ENCODE results near the gene L3HYPDH. TPM values are rescaled to one million over a fixed set of nuclear protein-coding genes. Genes with fewer than 3 reads are reported as not detected.
A peak's percentile ranks its signal among the peaks of the same experiment; 100 is the strongest.

L3HYPDH gene
- total RNA-seq = 10 to 100 TPM; 15.6 to 17.4 TPM

GRCh38 chr14:59483819-59484638 is at the start of gene L3HYPDH, which contains the start of gene JKAMP:
TSS of gene L3HYPDH (minus strand) at chr14:59484408. CDS start at chr14:59484316, 92 bp downstream.
TSS of gene JKAMP (plus strand) at chr14:59484517. CDS start at chr14:59484590, 73 bp downstream.
- POLR2A ChIA-PET = interaction anchor here (0.6 to 2.6 kb wide), 16 partner anchors 10 to 1186 kb away, joined by 3 to 19 read pairs (median 5); partner anchors contain the start of genes ARID4A, DAAM1, GPR135 and KIAA0586
- peaks cover 67% of the 10 kb centered on the region for H3K4me1 Mint-ChIP-seq
- no peaks in the 10 kb centered on the region for H3K9me3 Mint-ChIP-seq
- DNase-seq = peak; percentile 97
- peaks cover 13% of the 10 kb centered on the region for H3K36me3 Mint-ChIP-seq (ENCODE audit: low read depth)
- H3K27me3 Mint-ChIP-seq = no peaks in the 10 kb centered on the region
- H3K27ac Mint-ChIP-seq = peak within 1 kb of the TSS; percentile 88
- peak within 1 kb of the TSS; percentile 94 for H3K4me3 Mint-ChIP-seq
- CTCF ChIA-PET = interaction anchor here (0.9 to 1.7 kb wide), 7 partner anchors 8 to 92 kb away, joined by 3 to 9 read pairs (median 5); no protein-coding TSS in a partner anchor

GRCh38 chr14:59532419-59532818 is 48.2 kb upstream of the L3HYPDH start:
- Mint-ChIP-seq H3K27ac (no peak overlapping the region), H3K4me1 (no peaks in the 10 kb centered on the region), H3K9me3 (no peaks in the 10 kb centered on the region), H3K36me3 (ENCODE audit: low read depth) (no peaks in the 10 kb centered on the region), H3K4me3 (no peak overlapping the region), H3K27me3 (peaks cover 12% of the 10 kb centered on the region)
- ChIA-PET CTCF (no interaction called here), POLR2A (no interaction called here)
- no peak for DNase-seq

- Mint-ChIP-seq H3K9me3 (no peaks in the 10 kb centered on the region), H3K27ac (no peak overlapping the region)
- CTCF ChIA-PET = no interaction called here
These were observed 46.1 kb upstream of the L3HYPDH start for GRCh38 chr14:59530349-59530748.

GRCh38 chr14:59529189-59529588 is 45.0 kb upstream of the L3HYPDH start:
- no peak overlapping the region for H3K4me3 Mint-ChIP-seq
- H3K4me1 Mint-ChIP-seq = no peaks in the 10 kb centered on the region
- POLR2A ChIA-PET = no interaction called here
- CTCF ChIA-PET = no interaction called here
- H3K36me3 Mint-ChIP-seq (ENCODE audit: low read depth) = no peaks in the 10 kb centered on the region
- no peak for DNase-seq
- peaks cover 15% of the 10 kb centered on the region for H3K27me3 Mint-ChIP-seq
- H3K27ac Mint-ChIP-seq = no peak overlapping the region
- no peaks in the 10 kb centered on the region for H3K9me3 Mint-ChIP-seq

More at GRCh38 chr14:59530349-59530748, 46.1 kb upstream of the L3HYPDH start:
- DNase-seq = no peak
- no peak overlapping the region for H3K4me3 Mint-ChIP-seq
- POLR2A ChIA-PET = no interaction called here
- H3K36me3 Mint-ChIP-seq (ENCODE audit: low read depth) = no peaks in the 10 kb centered on the region
- peaks cover 14% of the 10 kb centered on the region for H3K27me3 Mint-ChIP-seq
- no peaks in the 10 kb centered on the region for H3K4me1 Mint-ChIP-seq

GRCh38 chr14:59520224-59520623 is 36.0 kb upstream of the L3HYPDH start:
- POLR2A ChIA-PET = no interaction called here
- H3K9me3 Mint-ChIP-seq = no peaks in the 10 kb centered on the region
- DNase-seq = no peak
- CTCF ChIA-PET = no interaction called here
- no peaks in the 10 kb centered on the region for H3K4me1 Mint-ChIP-seq
- H3K27ac Mint-ChIP-seq = no peak overlapping the region
- H3K36me3 Mint-ChIP-seq (ENCODE audit: low read depth) = no peaks in the 10 kb centered on the region
- peaks cover 10% of the 10 kb centered on the region for H3K27me3 Mint-ChIP-seq
- no peak overlapping the region for H3K4me3 Mint-ChIP-seq

- DNase-seq = no peak
- no peaks in the 10 kb centered on the region for H3K36me3 Mint-ChIP-seq (ENCODE audit: low read depth)
- peaks cover 13% of the 10 kb centered on the region for H3K27me3 Mint-ChIP-seq
- H3K9me3 Mint-ChIP-seq = no peaks in the 10 kb centered on the region
- H3K4me3 Mint-ChIP-seq = no peak overlapping the region
- H3K4me1 Mint-ChIP-seq = no peaks in the 10 kb centered on the region
- no peak overlapping the region for H3K27ac Mint-ChIP-seq
- ChIA-PET POLR2A (no interaction called here), CTCF (interaction anchor here (0.6 to 1.6 kb wide), 3 partner anchors 14 to 755 kb away, joined by 3 to 4 read pairs (median 3); no protein-coding TSS in a partner anchor)
These were observed 27.8 kb upstream of the L3HYPDH start for GRCh38 chr14:59511916-59512575.

GRCh38 chr14:59510966-59511365 is 26.8 kb upstream of the L3HYPDH start:
- H3K27ac Mint-ChIP-seq = no peak overlapping the region
- ChIA-PET POLR2A (no interaction called here), CTCF (no interaction called here)
- no peaks in the 10 kb centered on the region for H3K4me1 Mint-ChIP-seq
- H3K27me3 Mint-ChIP-seq = peaks cover 9% of the 10 kb centered on the region
- H3K9me3 Mint-ChIP-seq = no peaks in the 10 kb centered on the region
- H3K36me3 Mint-ChIP-seq (ENCODE audit: low read depth) = no peaks in the 10 kb centered on the region
- no peak overlapping the region for H3K4me3 Mint-ChIP-seq
- DNase-seq = no peak

- Mint-ChIP-seq H3K36me3 (ENCODE audit: low read depth) (no peaks in the 10 kb centered on the region), H3K9me3 (no peaks in the 10 kb centered on the region), H3K27ac (no peak overlapping the region), H3K4me1 (no peaks in the 10 kb centered on the region), H3K4me3 (no peak overlapping the region), H3K27me3 (peaks cover 5% of the 10 kb centered on the region)
- CTCF ChIA-PET = interaction anchor here (1.5 kb wide), 1 partner anchor 380 kb away, joined by 3 read pairs; no protein-coding TSS in a partner anchor
- POLR2A ChIA-PET = no interaction called here
- no peak for DNase-seq
These were observed 25.8 kb upstream of the L3HYPDH start for GRCh38 chr14:59510001-59510400.

- H3K36me3 Mint-ChIP-seq (ENCODE audit: low read depth) = no peaks in the 10 kb centered on the region
- POLR2A ChIA-PET = no interaction called here
- peaks cover 7% of the 10 kb centered on the region for H3K4me1 Mint-ChIP-seq
- no peak for DNase-seq
- no peak overlapping the region for H3K4me3 Mint-ChIP-seq
- peaks cover 5% of the 10 kb centered on the region for H3K27me3 Mint-ChIP-seq
- CTCF ChIA-PET = interaction anchor here (1.5 kb wide), 1 partner anchor 379 kb away, joined by 3 read pairs; no protein-coding TSS in a partner anchor
- H3K27ac Mint-ChIP-seq = no peak overlapping the region
- no peaks in the 10 kb centered on the region for H3K9me3 Mint-ChIP-seq
These were observed 24.9 kb upstream of the L3HYPDH start for GRCh38 chr14:59509101-59509500.

GRCh38 chr14:59507752-59508103 is 23.5 kb upstream of the L3HYPDH start:
- CTCF ChIA-PET = interaction anchor here (0.9 to 1.8 kb wide), 5 partner anchors 11 to 457 kb away, joined by 3 to 17 read pairs (median 3); partner anchors contain the start of genes CCDC175, JKAMP and L3HYPDH
- H3K4me1 Mint-ChIP-seq = peaks cover 7% of the 10 kb centered on the region
- no peak overlapping the region for H3K27ac Mint-ChIP-seq
- POLR2A ChIA-PET = interaction anchor here (0.6 kb wide), 1 partner anchor 23 kb away, joined by 3 read pairs; the partner anchor contains the start of genes JKAMP and L3HYPDH
- H3K36me3 Mint-ChIP-seq (ENCODE audit: low read depth) = no peaks in the 10 kb centered on the region
- DNase-seq = no peak
- no peak overlapping the region for H3K4me3 Mint-ChIP-seq
- H3K27me3 Mint-ChIP-seq = peaks cover 5% of the 10 kb centered on the region
- H3K9me3 Mint-ChIP-seq = no peaks in the 10 kb centered on the region

- peaks cover 7% of the 10 kb centered on the region for H3K4me1 Mint-ChIP-seq
- POLR2A ChIA-PET = interaction anchor here (0.6 kb wide), 1 partner anchor 23 kb away, joined by 3 read pairs; the partner anchor contains the start of genes JKAMP and L3HYPDH
- CTCF ChIA-PET = interaction anchor here (0.9 to 1.8 kb wide), 6 partner anchors 10 to 458 kb away, joined by 3 to 17 read pairs (median 4); partner anchors contain the start of genes CCDC175, JKAMP and L3HYPDH
- H3K4me3 Mint-ChIP-seq = no peak overlapping the region
- no peak overlapping the region for H3K27ac Mint-ChIP-seq
- peak; percentile 59 for DNase-seq
- no peaks in the 10 kb centered on the region for H3K9me3 Mint-ChIP-seq
- H3K27me3 Mint-ChIP-seq = peaks cover 5% of the 10 kb centered on the region
- H3K36me3 Mint-ChIP-seq (ENCODE audit: low read depth) = peaks cover 2% of the 10 kb centered on the region
These were observed 23.0 kb upstream of the L3HYPDH start for GRCh38 chr14:59507063-59507751.

- H3K27me3 Mint-ChIP-seq = no peaks in the 10 kb centered on the region
- peaks cover 14% of the 10 kb centered on the region for H3K36me3 Mint-ChIP-seq (ENCODE audit: low read depth)
These were observed 19.0 kb upstream of the L3HYPDH start for GRCh38 chr14:59503256-59503655.

More at GRCh38 chr14:59503256-59503655, 19.0 kb upstream of the L3HYPDH start:
- peaks cover 7% of the 10 kb centered on the region for H3K4me1 Mint-ChIP-seq
- no peak for DNase-seq
- H3K9me3 Mint-ChIP-seq = no peaks in the 10 kb centered on the region
- POLR2A ChIA-PET = no interaction called here
- CTCF ChIA-PET = no interaction called here
- H3K27ac Mint-ChIP-seq = no peak overlapping the region
- H3K4me3 Mint-ChIP-seq = no peak overlapping the region
